ENCODE data around the gene SPATA31C2.
"Not testable (repeated sequence)": the region's sequence is repeated elsewhere in the genome, so short reads cannot be mapped to it uniquely, and the experiment has no call there.

Gene SPATA31C2

DNA sequence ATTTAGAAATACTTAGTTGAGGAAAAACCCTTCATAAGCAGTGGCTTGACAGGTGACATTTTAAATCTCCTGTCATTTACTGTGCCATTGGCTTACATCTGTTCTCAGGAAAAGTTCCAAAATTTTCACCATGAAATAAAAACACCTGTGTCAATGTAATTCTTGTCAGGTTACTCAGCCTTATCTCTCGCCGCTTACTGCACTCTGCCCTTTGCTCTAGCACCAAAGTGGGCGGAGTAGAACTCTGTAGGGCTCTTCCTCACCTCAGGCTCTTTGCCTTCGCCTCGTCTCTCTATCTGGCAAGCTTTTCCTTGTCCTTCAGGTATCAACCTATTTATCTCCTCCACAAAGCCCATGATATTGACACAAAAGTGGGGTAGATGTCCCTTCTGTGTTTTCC lies 20.2 kb downstream of the SPATA31C2 start:
- not testable (repeated sequence) for DNase-seq

DNA sequence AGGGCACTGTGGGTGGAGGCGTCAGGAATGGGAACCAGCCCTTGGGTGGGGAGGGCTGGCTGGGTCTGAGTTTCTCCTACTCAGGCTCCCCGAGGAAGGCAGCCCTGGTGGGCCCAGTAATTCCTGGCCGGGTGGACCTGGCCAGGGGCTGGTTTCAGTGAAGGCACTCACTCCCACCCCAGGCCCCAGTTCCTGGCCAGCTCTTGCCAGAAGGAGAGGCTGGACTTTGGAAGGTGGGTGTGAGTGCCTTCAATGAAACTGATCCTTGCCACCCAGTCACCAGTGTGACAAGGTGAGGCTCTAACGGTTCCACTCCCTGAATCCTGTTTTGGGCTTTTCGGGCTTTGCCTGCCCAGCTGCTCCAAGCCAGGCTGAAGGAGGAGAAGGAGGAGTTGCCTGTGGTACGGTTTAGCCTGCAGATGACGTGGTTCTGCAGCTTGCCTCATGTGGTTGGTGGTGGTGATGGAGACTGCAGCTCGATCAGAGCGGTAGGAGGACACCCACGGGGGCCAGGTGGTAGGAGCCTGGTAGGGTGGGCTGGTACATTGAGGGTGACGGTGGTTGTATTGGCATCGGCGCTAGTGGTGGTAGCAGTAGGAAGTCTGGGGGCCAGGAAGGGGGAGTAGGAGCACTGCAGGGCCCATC lies 23.2 kb downstream of the SPATA31C2 start:
- not testable (repeated sequence) for DNase-seq

DNA sequence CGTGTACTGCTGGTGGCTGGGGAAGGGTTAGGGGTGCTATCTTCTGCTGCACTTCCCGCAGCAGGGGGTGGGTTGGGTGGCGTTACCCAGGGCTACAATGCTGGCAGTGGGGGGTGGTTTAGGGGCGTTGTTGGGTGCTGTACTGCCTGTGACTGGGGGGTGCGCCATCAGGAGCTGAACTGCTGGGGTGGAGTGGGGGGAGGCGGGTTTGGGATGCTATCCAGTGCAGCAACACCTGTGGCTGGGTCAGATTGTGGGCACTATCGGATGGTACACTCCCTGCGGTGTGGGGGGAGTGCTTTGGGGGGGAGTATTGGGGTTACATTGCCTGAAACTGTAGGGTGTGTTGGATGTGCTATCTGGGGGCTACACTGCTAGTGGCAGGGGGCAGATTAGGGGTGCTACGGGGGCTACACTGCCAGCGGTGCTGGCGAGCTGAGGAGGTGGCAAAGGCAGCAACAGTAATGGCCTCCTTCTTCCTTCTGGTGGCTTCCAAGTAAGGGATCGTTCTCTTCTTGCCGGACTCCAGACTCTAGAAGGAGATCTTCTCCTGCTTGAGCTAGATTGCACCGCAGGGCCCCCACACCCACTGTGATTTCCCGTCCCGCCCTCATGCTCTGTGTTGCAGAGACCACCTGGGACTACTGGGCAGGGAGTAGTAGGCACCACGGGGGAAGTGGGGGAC lies 23.9 kb downstream of the SPATA31C2 start:
- DNase-seq: not testable (repeated sequence)

DNA sequence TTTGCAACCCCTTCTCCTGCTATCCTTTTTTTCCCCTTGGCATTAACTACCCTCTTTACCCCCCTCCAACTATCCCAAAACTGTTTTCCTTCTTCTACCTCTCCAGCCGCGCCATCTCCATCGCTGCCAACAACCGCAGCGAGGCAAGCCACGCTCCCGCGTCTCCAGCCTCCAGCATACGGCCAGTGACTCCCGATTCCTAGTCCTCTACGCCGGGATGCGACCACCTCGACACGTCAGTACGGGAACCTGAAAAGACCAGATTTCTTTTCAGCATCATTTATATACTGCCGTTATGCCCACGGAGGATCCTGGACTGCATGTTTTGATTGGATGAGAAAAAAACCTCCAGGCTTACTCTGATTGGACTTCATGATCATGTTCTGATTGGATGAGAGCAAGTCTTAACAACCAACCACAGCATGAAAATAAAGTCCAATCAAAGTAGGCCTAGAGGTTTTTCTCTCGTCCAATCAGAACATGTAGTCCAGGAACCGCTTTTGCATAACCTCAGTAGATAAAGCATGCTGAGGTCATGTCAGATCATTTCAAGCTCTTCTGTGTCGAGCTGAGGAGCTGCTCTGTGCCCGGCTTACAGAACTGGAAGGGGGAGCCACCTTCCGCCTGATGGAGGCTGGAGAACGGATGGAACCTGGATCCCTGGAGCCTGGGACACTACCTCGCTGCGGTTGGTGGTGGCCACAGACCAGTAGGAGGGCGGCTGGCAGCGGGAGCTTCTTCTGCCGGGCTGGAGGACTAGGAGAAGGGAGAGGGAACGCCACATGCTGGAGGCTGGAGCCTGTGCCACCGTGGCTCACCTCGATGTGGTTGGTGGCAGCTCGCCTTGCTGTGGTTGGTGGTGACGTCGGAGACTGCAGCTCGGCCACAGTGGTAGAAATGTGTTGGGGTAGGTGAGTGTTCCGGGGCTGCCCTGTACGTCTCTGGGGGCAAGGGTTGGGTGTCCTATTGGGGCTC lies 24.8 kb downstream of the SPATA31C2 start:
- DNase-seq: not testable (repeated sequence)

DNA sequence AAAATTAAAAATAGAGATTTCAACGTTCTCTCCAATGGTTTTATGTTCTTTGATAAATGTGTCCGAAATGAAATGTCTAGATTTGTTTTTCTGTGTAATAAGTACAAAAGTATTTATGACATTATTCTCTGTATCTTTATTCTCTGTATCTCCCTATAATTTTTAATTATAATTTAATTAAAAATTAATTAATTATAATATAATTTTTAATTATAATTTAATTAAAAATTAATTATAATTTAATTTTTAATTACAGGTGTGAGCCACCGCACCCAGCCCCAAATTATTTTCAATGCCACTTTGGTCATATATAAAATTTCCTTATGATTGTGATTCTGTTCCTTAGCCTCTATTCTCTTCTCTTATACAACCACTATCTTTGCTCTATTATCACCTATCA lies 28.2 kb downstream of the SPATA31C2 start:
- DNase-seq: no peak

DNA sequence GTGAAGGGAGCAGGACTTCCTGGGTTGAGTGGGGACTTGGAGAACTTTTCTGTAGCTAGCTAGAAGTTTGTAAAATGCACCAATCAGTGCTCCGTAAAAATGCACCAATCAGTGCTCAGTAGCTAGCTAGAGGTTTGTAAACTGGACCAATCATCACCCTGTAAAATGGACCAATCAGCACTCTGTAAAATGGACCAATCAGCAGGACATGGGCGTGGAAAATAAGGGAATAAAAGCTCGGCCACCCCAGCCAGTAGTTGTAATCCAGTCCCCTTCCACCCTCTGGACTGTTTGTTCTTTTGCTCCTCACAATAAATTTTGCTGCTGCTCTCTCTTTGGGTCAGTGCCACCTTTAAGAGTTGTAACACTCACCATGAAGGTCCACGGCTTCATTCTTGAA lies 29.5 kb downstream of the SPATA31C2 start:
- no peak for DNase-seq

DNA sequence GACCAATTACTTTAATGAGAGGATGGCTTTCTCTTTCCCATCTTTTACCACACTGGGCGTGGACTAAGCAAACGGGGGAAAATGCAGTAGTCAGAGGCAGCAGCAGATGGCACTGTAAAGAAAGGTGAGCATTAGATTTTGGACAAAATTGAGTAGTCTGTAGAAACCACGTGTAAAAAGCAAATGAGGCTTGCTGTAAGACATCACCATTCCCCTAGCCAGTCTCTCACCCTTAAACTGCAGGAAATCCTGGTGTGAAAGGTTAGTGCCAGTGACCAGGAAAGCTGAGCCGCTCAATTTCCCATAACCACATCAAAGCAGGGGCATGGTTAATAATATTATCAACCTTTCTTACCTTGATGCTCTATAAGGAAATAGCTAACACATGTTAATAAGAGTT lies 31.8 kb downstream of the SPATA31C2 start:
- DNase-seq: peak in 1 of 2 experiments; percentile 3

DNA sequence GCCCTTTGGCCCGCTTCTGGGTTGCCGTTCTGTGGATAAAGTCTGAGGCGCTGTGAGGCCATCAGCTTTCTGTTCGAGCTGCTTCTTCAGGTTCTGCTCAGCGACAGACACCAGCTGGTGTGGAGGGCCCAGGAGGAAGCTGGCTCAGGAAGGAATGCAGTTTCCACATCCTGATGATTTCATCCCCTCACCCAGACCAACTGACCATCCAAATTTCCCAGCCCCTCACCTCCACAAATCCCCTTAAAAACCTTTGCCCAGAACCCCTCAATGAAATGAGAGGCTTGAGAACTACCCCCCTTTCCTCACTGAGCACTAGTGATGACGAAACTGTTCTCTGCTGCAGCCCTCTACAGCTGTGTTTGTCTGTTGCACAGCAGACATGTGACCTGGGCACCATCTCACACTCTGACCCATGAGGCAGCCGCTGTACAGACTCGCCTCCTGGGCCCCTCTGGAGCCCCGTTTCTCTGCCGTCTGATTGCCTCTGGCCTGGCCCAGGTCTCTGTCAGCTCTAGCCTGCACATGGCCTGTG lies 45.4 kb downstream of the SPATA31C2 start:
- no peak for DNase-seq

DNA sequence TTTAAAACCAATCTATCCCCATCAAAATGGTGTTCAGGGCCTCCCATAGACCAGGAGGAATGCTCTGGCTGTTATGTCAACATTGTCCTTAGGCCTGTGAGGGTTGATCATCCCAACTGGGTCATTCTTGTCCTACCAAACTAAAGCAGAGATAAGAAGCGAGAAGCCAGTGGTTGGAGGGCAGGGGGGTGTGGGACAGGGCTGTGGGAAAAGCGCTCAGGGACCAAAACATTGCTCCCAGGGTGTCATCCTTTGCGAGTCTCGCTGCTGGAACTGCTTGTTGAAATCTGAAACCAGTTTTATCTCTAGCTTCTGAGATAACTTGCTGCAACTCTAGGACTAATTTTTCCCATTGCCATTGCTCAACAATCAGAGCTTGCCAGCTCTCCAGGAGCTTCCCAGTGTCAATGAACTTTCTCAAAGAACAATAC lies 48.1 kb downstream of the SPATA31C2 start:
- DNase-seq: no peak

DNA sequence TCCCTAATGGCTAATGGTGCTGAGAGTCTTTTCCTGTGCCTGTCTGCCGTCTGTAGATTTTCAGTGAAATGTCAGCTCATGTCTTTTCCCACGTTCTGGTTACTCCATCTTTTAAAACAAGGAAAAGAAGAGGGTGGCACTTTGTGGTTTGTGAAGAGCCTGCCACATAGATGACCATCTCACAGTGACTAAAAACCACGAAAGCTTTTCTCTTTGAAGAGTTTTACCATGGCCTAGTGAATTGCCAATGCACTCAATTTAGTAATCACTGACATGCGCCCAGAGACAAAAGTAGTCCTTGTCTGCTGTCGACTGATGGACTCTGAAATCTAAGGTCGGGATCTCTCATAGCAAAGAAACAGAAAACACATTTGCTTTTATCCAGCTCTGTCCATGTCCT lies 50.4 kb downstream of the SPATA31C2 start:
- DNase-seq: no peak

DNA sequence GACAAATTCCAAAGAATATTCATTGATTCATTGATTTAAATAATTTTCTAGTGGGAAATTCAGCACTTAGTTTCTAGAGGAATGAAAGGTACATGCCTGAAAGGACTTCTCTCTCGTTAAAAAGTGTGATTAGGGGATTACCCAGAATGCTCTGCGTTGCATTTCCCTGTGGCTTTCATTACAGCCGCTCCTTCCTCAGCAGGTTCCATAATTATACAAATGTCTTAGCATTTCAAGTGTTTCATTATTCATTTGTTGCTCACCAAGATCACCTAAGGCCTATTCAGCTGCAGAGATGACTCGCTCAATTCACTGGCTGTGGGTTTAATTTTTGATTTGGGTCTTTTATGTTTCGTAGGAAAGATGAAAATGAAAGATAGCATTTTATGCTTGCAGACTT lies 52.8 kb downstream of the SPATA31C2 start:
- no peak for DNase-seq

DNA sequence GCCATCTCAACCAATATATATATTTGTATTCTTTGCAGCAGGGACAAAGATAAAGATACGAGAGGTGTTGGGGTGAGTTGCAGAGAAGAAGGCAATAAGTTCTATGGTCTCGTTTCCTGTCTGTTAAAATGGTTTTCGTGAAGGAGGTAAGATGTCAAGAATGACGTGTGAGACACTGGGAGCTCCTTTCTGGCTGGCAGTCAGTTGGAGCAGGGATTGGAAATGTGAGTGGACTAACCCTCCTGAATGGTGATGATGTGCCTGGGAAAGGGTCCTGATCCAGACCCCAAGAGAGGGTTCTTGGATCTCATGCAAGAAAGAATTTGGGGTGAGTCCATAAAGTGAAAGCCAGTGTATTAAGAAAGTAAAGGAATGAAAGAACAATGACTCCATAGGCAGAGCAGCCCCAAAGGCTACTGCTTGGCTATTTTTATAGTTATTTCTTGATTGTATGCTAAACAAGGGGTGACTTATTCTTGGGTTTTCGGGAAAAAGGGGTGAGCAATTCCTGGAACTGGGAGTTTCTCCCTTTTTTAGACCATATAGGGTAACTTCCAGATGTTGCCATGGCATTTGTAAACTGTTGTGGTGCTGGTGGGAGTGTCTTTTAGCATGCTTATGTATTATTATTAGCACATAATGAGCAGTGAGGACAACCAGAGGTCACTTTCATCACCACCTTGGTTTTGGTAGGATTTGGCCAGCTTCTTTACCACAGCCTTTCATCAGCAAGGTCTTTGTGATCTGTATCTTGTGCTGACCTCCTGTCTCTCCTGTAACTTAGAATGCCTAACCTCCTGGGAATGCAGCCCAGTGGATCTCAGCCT lies 53.7 kb downstream of the SPATA31C2 start:
- no peak for DNase-seq
